Skeletal muscle cell (primary cell): ENCODE results near the gene CEBPB.
"Not testable (repeated sequence)": the region's sequence is repeated elsewhere in the genome, so short reads cannot be mapped to it uniquely, and the experiment has no call there.

Experiments
- DNase-seq: peaks from one replicate; pipeline ENCODE4 v3.0.0-alpha.2; 2010; ENCODE audit warnings: low read depth
- H3K4me3 ChIP-seq: 2 replicates; pipeline ENCODE4 v1.5.1; 2011; ENCODE audit warnings: low read depth, mild to moderate bottlenecking, control low read depth, low read length, moderate library complexity

CEBPB gene

GRCh38 chr20:50203951-50204937, 13.6 kb downstream of the CEBPB start:
- H3K4me3 ChIP-seq: no peak overlapping the region
- no peak for DNase-seq

DNA sequence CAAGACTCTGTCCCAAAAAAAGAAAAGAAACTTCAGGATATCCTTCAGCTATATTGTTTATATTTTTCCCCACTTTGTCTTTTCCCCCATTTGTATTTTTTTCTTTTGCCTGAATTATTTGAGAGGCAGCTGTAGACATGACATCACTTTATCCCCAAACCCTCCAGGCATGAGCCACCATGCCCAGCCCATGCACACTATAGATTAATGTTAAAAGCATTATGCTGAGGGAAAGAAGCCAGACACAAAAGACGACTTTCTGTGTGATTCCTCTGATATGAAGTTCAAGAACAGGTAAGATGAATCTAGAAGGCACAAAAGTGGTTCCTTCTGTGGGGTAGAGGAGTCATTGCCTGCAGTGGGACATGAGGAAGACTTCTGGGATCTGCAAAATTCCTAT, 16.4 kb downstream of the CEBPB start:
- no peak for DNase-seq

DNA sequence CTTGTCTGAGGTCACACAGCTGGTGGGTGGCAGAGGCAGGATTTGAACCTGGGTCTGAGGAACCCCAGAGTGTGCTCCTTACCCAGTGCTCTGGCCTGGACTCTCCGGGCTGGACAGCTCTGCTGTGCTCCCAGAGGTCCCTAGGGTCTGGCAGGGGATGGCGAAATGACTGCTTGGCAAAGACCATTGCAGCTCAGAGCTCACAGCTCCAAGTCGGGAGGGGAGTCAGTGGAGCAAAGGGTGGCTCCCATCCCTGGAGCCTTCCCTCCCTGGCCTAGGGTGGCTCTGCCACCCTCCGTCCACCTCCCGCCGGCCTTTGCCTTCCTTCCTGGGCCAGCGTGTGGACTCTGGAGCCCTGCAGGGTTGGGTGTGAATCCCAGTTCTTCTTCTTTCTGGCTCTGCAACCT, 17.5 kb downstream of the CEBPB start:
- no peak for DNase-seq

More for the DNA sequence above, 16.4 kb downstream of the CEBPB start:
- H3K4me3 ChIP-seq: no peak overlapping the region

GRCh38 chr20:50208815-50209214, 18.2 kb downstream of the CEBPB start:
- not testable (repeated sequence) for H3K4me3 ChIP-seq, DNase-seq

More for the DNA sequence above, 17.5 kb downstream of the CEBPB start:
- no peak overlapping the region for H3K4me3 ChIP-seq

- DNase-seq: no peak
- no peak overlapping the region for H3K4me3 ChIP-seq
Observed at GRCh38 chr20:50210066-50210619, 19.5 kb downstream of the CEBPB start.

- DNase-seq: no peak
- no peak overlapping the region for H3K4me3 ChIP-seq
Observed at GRCh38 chr20:50211091-50211490, 20.5 kb downstream of the CEBPB start.

- H3K4me3 ChIP-seq: no peak overlapping the region
- DNase-seq: no peak
Observed at GRCh38 chr20:50213531-50214106, 23.0 kb downstream of the CEBPB start.

GRCh38 chr20:50214226-50215024, 23.8 kb downstream of the CEBPB start:
- no peak overlapping the region for H3K4me3 ChIP-seq
- no peak for DNase-seq

DNA sequence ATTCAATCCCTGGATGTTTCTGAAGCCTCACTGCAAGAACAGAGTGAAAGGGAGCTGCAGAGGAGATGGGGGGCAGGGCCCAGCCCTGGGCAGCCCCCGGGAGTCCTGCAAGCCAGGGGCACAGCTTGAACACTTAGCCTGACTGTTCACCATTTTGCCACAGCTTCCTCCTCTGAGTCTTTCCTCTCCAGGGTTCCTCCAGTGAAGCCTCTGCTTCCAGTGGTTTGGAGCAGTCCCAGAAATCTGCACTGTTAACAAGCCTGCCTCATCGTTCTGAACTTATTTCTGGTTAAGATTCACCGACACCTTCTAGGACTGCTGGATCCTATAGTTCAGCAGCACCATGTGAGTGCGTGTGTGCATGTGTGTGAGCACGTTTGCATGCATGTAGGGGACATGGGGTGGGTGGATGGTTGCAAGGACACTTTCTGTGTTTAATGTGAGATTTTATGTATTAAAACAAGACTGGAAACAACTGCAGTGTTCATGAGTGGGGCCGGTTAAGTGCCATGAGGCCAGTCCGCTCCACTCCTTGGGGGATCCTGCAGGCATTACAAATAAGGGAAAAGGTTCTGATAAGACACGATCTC, 24.6 kb downstream of the CEBPB start:
- no peak overlapping the region for H3K4me3 ChIP-seq
- DNase-seq: no peak

DNA sequence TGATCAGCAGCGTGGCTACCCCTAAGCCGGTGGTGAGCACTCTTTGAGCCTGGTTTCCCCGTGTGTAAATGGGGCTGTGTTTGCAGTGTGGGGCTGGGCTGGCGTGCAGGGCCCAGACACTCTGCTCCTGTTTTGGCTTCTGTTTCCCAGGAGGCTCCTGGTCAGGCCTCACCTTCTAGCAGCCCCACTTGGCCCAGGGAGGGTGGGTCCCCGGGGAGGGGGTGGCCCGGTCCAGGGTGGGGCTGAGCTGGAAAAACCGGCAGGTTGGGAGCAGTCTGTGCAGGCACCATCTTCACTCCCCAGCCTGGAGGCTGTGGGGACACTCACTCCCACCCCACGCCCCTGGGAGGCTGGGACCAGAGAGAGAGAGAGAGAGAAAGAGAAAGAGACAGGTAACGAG, 25.3 kb downstream of the CEBPB start:
- DNase-seq: no peak
- H3K4me3 ChIP-seq: no peak overlapping the region

- H3K4me3 ChIP-seq: no peak overlapping the region
- no peak for DNase-seq
Observed at GRCh38 chr20:50216543-50217206, 26.0 kb downstream of the CEBPB start.

DNA sequence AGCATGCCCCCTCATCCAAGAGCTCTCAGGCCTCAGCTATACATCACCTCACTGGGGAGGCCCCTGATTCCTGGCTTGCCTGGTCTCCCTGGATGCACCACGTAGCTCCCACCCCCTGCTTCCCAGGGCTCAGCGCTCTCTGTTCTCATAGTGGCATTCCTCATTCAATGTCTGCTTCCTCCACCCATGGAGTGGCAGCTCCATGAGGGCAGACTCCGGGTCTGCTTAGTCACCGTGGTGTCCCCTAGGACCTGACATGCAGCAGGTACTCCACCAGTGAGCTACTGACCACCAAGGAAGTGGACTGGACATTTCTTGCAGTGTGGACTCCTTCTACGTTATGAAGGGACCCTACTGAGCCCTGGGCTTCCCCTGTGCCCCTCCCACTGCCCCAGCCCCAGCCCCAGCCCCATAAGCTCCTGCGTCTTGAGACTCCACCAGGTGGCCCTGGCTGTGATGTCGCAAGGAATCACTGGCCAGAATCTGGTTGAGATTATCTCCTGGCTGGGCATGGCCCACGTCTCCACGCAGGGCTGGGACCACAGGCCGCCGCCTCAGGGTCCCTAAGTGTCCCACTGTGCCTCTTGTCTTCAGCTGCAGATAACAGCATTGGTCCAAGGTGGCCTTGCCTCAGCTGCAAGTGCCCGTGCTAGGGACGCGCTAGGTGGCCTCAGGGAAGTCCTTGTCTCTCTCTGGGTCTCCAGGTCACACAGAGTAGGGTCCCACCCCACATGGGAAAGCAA, 26.7 kb downstream of the CEBPB start:
- no peak for DNase-seq
- H3K4me3 ChIP-seq: no peak overlapping the region

DNA sequence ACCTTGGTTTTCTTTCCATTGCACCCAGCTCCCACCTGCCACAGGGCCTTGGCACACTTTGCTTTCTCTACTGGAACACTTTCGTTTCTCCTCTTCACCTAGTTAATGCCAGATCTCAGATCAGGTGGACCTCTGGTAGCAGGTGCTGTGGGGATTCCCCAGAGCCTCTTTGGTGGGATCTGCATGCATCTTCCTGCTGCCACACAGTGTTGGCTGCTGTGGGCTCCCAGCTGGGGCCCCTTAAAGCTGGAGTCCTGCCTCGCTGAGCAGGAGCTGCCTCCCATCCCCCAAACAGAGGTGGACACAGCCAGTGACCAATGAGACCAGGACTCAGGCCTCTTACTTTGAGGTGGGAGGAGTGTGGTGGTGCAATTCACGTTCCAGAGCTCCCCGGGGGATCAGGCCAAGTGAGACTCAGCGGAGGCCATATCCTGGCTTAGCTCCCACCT, 28.4 kb downstream of the CEBPB start:
- H3K4me3 ChIP-seq: no peak overlapping the region

DNA sequence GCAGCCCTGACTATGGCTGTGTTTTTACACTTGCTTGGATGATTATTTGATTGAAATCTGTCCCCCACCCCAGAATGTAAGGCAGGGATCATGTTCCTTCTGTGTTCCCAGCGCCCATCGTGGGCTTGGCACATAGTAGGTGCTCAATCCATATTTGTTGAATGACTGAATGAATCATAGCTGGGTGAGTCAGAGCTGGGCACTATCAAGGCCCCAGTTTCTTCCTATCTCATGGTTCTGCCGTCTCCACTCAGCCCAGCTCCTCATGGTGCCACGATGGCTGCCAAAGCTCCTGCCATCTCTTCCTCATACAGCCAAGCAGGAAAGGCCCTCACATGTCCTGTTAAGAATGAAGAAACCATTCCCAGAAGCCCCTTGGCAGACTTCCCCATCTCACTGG, 29.0 kb downstream of the CEBPB start:
- H3K4me3 ChIP-seq: no peak overlapping the region
- no peak for DNase-seq

More for the DNA sequence above, 28.4 kb downstream of the CEBPB start:
- no peak for DNase-seq

- no peak overlapping the region for H3K4me3 ChIP-seq
- no peak for DNase-seq
Observed at GRCh38 chr20:50220093-50220893, 29.7 kb downstream of the CEBPB start.

GRCh38 chr20:50220894-50221365, 30.3 kb downstream of the CEBPB start:
- no peak overlapping the region for H3K4me3 ChIP-seq

More at GRCh38 chr20:50220894-50221365, 30.3 kb downstream of the CEBPB start:
- DNase-seq: no peak
